Raji (cell line): Measurements from ENCODE around the gene ZHX3.

Source experiments
- POLR2A ChIP-seq: IDR thresholded peaks from 2 replicates; pipeline ENCODE4 v1.6.1; 2011; ENCODE audit warnings: low read depth, low read length, control low read depth; ENCODE audit not compliant: insufficient read depth

Gene ZHX3

DNA sequence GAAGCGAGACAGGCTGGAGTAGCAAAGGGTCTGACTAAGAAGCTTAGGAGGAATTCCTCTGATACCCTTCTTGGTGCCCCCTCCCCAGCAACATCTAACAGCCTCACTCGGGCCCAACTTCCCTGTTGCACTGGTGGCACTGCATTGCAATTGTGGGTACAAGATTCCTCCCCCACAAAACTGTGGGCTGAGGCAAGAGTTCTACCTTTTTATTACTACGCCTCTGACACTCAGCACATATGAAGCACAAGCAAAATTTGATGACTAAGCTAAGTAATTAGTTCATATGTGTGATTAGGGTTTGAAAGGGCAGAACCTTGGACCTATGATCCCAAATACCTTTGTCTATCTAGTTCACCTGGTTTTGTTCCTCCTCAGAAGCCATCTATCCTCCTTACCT is 83.5 kb downstream of the ZHX3 start:
- TF ChIP-seq POLR2A = no peak

DNA sequence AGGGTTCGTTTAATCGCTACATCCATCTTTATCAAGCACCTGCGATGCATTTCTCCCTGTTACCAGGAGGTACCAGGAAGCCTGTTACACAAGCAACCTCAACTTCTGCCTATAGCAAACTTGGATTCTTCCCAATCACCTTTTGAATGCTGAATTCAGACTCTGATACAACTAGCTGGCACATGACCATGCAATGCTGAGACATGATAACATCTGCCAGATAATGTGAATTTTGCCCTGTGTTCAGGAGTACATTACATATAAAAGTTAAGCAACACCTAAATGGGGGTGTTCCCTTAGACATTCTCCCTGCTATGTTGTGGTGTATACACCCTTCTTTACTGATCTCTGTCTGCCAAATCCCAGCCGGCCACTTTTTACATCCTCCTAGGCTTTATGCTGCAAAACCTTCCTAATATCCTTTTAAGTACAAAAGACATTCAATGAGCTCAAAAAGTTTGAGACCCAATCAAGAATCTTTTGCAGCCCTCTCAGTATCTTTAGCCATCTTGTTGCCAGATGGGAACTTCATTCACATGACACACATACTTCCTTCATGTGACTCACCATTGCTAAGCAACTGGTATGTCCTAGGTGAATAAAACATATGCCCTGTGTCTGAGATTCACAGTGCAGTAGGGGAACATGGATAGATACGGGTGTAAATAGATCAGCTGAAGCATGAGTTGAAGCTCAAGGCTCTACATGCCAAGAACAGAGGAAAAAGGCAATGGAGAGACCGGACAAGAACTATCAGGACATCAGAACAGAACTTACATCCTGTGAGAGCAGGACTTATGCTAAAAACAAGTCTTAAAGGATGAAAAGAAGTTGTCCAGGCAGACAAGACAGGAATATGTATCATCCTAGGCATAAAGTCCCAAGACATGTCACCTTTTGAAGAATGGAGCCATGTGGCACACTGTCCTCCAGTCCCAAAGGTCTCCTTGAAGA is 84.3 kb downstream of the ZHX3 start:
- TF ChIP-seq POLR2A = no peak

DNA sequence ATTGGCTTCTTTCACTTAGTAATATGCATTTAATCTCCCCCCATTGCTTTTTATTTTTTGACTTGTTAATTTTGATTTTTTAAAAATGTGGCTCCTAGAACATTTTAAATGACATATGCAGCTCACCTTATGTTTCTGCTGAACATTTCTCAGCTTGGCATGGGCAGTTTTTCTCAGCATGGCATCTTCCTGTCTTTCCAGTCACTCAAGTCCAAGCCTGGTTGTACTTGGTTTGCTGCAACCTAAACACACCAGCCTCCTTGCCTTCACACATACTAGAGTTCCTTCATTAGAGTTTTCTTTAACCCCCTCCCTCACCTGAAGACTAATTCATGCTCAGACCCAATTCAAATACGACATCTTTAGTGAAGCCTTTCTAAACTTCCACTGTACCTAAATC is 86.4 kb downstream of the ZHX3 start:
- TF ChIP-seq POLR2A = no peak

DNA sequence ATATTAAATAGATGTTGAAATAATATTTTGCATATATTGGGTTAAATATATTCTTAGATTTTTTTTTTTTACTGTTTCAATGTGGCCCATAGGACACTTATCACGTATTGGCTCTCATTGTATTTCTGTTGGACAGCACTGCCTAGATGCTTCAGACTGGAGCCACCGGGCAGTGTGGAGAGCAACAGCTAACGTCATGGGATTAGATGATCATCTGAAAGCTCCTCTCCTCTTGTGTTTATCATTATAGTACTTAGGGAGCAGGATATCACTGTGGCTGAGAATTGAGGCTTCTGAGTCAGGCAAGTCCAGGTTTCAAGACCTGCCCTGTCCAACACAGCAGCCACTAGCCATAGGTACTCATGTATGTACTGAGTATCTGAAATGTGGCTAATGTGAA is 87.4 kb downstream of the ZHX3 start:
- TF ChIP-seq POLR2A = no peak

DNA sequence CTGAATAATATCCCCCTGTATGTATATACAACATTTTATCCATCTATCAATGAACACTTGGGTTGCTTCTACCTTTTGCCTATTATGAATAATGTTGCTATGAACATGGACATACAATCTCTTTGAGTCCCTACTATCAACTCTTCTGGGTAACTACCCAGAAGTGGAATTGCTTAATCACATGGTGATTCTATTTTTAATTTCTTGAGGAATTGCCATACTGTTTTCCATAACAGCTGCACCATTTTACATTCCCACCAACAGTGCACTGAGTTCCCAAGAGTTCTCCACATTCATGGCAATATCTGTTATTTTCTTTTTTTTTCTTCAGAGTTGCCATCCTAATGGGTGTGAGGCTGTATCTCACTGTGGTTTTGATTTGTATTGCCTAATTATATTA is 88.3 kb downstream of the ZHX3 start:
- TF ChIP-seq POLR2A = no peak

DNA sequence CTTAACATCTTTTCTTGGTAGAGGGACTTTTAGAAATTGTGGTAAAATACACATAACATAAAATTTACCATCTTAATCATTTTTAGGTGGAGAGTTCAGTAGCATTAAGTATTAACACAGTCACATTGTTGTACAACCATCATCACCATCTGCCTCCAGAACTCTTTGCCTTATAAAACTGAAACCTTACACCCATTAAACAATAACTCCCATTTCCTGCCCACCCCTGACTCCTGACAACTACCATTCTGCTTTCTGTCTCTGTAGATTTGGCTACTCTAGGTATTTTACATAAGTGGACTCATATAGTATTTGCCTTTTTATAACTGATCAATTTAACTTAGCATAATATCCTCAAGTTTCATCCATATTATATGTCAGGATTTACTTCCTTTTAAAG is 88.7 kb downstream of the ZHX3 start:
- no peak for TF ChIP-seq POLR2A

DNA sequence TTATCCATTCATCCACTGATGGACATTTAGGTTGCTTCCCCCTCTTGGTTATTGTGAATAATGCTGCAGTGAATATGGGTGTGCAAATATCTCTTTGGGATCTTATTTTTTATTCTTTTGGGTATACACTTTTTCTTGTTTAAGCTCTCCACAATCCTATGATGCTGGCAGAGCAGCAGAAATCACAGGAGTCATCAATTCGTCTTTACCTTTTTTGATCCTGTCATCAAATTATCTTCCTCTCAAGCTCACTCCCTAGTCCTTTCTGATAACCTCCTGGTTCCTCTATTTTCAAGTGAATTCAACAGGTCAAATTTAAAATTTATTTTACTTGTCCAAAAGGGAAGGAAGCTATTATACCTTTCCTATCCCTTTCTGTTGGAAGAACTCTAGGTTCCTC is 91.1 kb downstream of the ZHX3 start:
- no peak for TF ChIP-seq POLR2A

DNA sequence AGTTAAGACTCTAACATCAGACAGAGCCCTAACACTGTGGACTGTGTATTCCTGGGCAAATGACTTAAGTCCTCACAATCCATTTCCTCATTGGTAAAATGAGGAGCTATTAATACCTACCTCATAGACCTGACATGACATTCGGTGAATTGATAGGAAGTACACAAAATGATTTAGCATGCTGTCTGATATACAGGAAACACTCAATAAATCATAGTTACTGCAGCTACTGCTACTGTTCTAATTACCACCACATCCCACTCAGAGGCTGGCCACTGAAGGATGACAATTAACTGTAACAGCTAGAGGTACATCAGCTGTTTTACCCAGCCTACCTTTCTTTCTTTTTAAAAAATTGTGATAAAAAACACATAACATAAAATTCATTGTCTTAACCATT is 92.4 kb downstream of the ZHX3 start:
- TF ChIP-seq POLR2A = no peak

DNA sequence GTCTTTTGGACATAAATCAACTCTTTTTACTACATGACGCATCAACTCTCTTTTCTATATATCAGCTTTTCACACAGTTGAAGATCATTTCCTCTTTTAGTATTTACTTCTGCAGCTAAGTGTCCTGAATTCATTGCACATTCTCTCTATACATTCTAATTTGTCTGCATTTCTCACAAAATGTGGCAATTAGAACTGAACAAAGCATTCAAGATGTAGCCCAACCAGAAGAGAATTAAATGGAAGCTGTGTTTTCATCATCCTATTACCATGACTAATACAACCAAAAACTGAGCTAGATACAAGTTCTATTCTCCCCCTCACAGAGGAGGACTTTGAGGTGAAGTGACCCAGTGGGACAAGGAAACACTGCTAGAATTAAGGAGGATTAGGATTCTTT is 93.2 kb downstream of the ZHX3 start:
- TF ChIP-seq POLR2A = no peak

DNA sequence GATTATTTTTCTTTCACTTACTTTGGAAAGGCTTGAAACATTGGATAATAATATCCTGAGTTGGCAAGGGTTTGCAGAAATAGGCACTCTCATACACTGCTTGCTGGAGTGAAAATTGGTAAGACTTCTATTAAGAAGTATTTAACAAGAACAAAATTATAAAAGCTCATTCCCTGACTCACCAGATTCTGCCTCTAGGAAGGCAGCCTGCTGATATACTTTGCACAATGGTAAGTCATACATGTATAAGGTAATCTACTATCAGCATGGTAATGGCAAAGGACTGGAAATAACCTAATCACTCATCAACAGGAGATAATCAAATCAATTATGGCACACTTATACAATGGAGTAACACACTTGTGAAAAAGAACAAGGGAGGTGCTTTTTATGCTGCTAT is 94.4 kb downstream of the ZHX3 start:
- no peak for TF ChIP-seq POLR2A

DNA sequence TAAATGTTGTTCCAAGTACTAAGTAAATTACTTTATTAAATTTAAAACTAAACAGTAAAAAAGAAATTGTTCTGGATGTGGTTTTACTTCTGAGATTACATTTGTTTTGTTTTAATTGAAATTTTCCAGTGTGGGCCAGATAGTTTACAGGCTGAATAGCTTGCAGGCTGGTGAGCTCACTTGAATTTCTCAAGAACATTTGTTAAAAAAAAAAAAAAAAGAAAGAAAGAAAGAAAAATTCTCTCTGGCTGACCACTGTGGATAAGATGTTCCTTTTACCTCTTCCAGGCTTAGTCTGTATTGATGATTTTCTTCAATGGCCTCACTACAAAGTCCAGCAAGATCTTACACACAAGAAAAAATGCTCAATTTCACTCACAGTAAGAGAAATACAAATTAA is 94.8 kb downstream of the ZHX3 start:
- TF ChIP-seq POLR2A = no peak

DNA sequence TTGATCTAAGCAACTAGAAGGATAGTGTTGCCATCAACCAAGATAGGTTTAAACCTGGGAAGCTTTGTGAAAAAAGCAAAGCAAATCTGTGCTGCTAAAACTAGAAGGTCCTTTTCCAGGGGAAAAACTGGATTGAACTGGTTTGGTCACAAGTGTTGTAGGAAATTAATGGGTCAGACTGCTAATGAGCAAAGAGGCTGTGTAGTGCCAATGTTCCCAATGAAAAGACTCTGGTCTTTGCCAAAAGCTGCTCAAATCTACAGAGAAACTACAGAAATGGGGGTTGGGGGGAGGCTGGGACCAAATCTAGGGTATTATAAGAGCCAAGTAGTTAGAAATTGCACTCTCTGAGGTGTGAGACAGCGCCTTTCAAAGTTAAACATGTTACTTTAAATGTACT is 95.2 kb downstream of the ZHX3 start:
- no peak for TF ChIP-seq POLR2A

DNA sequence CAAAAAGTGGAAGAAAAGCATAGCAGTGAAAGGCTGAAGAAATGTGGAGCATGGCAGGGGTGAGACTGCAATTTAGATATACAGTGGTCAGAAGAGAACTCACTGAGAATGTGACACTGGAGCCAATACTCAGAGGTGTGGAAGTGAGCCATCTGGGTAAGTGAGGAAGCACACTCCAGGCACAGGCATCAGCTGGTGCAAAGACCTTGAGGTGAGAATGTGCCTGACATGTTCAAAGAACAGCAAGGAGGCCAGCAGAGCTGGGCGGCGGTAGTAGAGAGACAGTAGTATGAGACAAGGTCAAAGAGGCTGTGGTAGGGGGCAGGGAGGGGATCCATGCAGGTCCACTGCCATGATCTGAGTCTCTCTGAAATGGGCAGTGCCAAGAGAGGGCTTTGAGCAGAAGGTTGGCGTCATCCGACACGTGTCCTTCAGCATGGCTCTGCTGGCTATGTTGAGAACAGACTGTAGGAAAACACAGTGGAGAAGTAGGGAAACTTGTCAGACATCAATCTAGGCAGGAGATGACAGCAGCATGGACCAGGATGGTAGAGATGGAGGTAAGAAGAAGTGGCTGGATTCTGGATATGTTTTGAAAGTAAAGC is 95.8 kb downstream of the ZHX3 start:
- TF ChIP-seq POLR2A = no peak

DNA sequence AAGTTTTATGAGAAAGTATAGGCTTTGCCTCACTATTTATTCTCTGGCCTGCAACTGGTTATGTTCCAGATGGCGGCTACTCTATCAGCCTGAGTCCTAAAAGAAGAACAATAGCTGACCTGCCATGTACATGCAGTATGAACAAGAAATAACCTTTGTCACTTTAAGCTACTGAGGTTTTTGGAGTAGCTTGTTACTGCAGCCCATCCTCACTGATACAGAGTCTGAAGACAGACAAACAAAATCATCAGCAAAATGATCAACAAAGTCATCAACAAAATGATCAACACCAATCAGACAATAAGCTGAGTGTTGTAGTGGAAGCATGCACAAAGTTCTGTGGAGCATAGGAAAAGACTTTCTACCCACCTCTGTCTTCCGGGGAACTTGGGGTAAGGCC is 97.7 kb downstream of the ZHX3 start:
- TF ChIP-seq POLR2A = no peak

DNA sequence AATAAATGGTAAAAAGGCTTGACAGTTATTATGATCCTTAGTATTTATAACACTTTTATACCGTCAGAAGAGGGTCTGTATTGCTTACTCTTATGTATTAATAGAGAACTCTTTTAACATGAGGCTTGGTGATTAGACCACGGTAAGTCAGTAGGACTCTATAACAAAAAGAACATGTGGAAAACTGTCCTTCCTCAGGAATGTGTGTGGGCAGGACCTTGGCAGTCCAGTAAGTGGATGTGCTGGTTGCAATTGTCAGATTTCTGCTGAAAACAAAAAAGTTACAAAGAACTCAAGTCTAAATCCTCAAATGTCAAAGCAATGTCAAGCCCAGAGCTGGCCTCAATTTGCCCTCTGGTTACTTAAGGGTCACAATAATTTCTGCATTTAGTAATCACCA is 99.1 kb downstream of the ZHX3 start:
- TF ChIP-seq POLR2A = no peak

DNA sequence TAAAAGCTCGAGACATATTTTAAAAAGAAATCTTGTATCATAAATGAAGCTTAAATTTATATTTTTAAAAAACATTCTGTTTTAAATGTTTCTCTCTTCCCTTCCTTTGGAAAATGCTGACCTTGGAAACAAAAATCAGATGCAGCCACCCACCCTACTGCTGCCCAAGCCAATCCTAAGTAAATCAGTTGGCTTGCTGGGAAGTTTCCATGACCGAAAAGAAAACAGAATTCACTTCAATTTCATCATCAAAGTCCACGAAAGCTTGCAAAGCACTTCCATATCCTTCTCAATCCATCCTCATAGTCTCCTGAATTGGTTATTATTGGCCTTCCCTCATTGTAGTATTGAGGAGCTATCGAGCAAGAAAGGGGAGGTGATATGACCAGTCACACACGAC is 100.1 kb downstream of the ZHX3 start:
- TF ChIP-seq POLR2A = no peak
